ENCODE measurements around the gene BCKDHB. TPM values are rescaled to one million over a fixed set of nuclear protein-coding genes. Genes with fewer than 3 reads are reported as not detected.
A peak's percentile ranks its signal among the peaks of the same experiment; 100 is the strongest.

BCKDHB gene
- total RNA-seq, 1 donor, result 11.7 TPM

DNA sequence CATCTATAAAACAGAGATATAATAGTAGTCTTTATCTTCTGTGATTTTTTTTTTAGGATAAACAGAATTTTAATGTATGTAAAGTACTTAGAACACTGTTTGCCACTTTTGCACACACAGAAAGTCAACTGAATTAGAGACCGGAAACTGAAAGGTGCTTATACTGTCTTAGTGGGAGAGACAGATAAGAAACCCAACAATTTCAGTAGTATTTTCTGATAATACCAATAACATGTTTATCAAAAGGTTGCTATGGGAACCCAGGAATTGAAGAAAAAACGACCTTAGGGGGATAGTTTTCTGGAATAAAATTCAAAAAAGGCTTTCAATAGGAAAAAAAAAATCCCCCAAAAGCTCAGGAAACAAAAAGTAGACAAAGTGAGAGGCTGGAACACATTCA lies 138.6 kb downstream of the BCKDHB start:
- TF ChIP-seq, protein P1, sequence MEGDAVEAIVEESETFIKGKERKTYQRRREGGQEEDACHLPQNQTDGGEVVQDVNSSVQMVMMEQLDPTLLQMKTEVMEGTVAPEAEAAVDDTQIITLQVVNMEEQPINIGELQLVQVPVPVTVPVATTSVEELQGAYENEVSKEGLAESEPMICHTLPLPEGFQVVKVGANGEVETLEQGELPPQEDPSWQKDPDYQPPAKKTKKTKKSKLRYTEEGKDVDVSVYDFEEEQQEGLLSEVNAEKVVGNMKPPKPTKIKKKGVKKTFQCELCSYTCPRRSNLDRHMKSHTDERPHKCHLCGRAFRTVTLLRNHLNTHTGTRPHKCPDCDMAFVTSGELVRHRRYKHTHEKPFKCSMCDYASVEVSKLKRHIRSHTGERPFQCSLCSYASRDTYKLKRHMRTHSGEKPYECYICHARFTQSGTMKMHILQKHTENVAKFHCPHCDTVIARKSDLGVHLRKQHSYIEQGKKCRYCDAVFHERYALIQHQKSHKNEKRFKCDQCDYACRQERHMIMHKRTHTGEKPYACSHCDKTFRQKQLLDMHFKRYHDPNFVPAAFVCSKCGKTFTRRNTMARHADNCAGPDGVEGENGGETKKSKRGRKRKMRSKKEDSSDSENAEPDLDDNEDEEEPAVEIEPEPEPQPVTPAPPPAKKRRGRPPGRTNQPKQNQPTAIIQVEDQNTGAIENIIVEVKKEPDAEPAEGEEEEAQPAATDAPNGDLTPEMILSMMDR (IDR thresholded peaks at IDR 0.05; ENCODE audit: insufficient read depth, low read depth, low read length), result no peak
- no peak overlapping the region for H3K4me3 ChIP-seq (ENCODE audit: low read depth, low read length)
- no peak for DNase-seq (ENCODE audit: low read depth)

DNA sequence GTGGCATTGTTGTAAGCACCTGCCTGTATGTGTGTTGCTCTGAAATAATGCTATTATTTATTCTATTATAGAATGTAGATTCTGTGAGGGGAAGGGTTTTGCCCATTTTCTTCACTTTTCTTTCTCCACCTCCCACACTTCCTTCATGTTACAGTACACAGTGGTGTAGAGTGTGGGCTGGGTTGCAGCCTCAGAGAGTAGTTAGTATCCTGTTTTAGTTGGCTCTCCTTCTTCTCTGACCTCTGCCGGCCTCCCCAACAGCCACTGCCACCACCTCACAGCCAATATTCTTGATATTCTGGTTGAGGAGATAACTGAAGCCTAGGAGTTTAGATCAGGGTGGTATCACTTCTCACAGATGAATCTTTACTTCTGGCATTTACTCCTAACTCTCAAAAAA lies 143.4 kb downstream of the BCKDHB start:
- H3K4me3 ChIP-seq (ENCODE audit: low read depth, low read length), result no peak overlapping the region
- TF ChIP-seq, protein P1 (IDR thresholded peaks at IDR 0.05; ENCODE audit: insufficient read depth, low read depth, low read length), result no peak
- DNase-seq (ENCODE audit: low read depth), result no peak

DNA sequence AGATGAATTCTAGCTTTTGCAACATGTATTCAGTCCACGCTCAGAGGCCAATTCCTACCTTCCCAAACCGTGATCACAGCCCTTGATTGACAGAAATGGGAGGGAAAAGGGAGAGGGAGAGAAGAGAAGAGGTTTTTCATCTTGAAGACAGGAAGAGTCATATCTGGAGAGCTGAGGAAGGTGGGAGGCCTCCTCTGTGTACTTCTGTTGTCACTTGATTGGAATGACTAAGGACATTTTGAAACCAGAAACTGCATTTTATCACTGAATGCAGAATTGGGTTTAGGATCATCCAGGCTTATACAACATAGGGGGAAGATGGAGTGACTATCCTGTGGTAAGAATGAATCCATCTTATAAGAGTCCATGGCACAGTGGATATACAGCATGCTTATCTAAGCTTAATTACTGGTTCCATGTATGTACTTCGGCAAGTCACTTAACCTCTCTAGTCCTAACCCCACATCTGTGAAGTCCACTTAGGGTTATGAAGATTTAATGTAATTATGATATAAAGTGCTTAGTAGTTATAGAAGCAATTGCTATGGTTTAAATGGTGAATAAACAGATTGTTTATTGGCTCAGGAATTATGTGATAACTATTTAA lies 144.0 kb downstream of the BCKDHB start:
- peak; percentile 12 for DNase-seq (ENCODE audit: low read depth)
- TF ChIP-seq, protein P1 (IDR thresholded peaks at IDR 0.05; ENCODE audit: insufficient read depth, low read depth, low read length), result no peak
- no peak overlapping the region for H3K4me3 ChIP-seq (ENCODE audit: low read depth, low read length)

DNA sequence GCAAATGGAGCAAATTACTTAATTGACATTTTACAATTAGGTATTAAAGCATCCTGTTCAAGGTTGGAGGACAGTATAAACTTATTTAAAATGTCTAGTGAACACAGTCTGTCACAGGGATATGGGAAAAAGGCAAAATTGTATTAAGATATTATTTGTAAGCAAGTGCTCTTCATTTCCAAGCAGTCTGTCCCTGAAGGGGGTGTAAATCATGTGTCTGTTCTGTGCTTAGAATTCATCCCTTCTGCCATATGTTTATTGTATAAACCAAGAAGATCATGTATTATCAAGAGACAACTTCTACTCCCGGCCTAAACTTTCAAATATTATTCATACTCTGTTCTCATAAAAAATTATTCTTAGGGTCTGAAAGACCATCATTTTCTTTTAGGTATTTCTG lies 144.8 kb downstream of the BCKDHB start:
- no peak for DNase-seq (ENCODE audit: low read depth)
- H3K4me3 ChIP-seq (ENCODE audit: low read depth, low read length), result no peak overlapping the region
- TF ChIP-seq, protein P1 (IDR thresholded peaks at IDR 0.05; ENCODE audit: insufficient read depth, low read depth, low read length), result no peak

GRCh38 chr6:80254716-80255115 lies 148.2 kb downstream of the BCKDHB start:
- no peak overlapping the region for H3K4me3 ChIP-seq (ENCODE audit: low read depth, low read length)
- no peak for DNase-seq (ENCODE audit: low read depth)
- TF ChIP-seq, protein P1 (IDR thresholded peaks at IDR 0.05; ENCODE audit: insufficient read depth, low read depth, low read length), result no peak

DNA sequence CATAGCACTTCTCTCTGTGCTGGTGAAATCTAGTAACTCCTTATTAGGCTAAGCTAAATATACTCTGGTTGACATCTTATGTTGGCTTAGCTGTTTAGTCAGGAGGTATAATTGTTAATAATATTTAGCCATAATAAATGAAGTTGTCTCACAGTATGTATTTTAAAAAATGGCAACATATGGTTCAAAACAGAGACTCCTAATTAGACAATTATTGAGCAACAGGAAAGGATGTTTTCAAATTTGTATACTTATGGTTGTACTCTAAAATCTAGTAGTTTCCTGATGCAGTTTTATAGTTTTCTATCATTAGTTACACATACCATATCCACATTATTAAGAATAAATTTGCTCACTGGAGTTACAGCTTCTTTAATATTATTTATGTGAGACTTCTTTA lies 150.2 kb downstream of the BCKDHB start:
- TF ChIP-seq, protein P1 (IDR thresholded peaks at IDR 0.05; ENCODE audit: insufficient read depth, low read depth, low read length), result no peak
- DNase-seq (ENCODE audit: low read depth), result no peak

GRCh38 chr6:80259118-80259517 lies 152.6 kb downstream of the BCKDHB start:
- no peak for DNase-seq (ENCODE audit: low read depth)
- TF ChIP-seq, protein P1 (IDR thresholded peaks at IDR 0.05; ENCODE audit: insufficient read depth, low read depth, low read length), result no peak
- no peak overlapping the region for H3K4me3 ChIP-seq (ENCODE audit: low read depth, low read length)

More for the DNA sequence above, 150.2 kb downstream of the BCKDHB start:
- H3K4me3 ChIP-seq (ENCODE audit: low read depth, low read length), result no peak overlapping the region

Data from fibroblast of villous mesenchyme (primary cell).